ENCODE measurements around the gene CYB5A. TPM values are rescaled to one million over a fixed set of nuclear protein-coding genes. Genes with fewer than 3 reads are reported as not detected.
A peak's percentile ranks its signal among the peaks of the same experiment; 100 is the strongest.

Gene CYB5A
- total RNA-seq, 1 donor from 2014 or later, result 28.3 TPM

- peaks cover under 1% of the 10 kb centered on the region for H3K27me3 Mint-ChIP-seq (ENCODE audit: unreplicated experiment)
- DNase-seq, result no peak
- H3K36me3 Mint-ChIP-seq (ENCODE audit: unreplicated experiment), result no peaks in the 10 kb centered on the region
- TF ChIP-seq CTCF (IDR thresholded peaks at IDR 0.05; ENCODE audit: partially characterized antibody, unreplicated experiment), result no peak
- no peak overlapping the region for H3K4me3 Mint-ChIP-seq (ENCODE audit: unreplicated experiment)
- no peaks in the 10 kb centered on the region for H3K4me1 Mint-ChIP-seq (ENCODE audit: low read depth, unreplicated experiment)
- H3K27ac Mint-ChIP-seq (ENCODE audit: unreplicated experiment), result no peak overlapping the region
- no peaks in the 10 kb centered on the region for H3K9me3 Mint-ChIP-seq (ENCODE audit: unreplicated experiment)
Observed at GRCh38 chr18:74326231-74326630, 34.5 kb upstream of the CYB5A start.

DNA sequence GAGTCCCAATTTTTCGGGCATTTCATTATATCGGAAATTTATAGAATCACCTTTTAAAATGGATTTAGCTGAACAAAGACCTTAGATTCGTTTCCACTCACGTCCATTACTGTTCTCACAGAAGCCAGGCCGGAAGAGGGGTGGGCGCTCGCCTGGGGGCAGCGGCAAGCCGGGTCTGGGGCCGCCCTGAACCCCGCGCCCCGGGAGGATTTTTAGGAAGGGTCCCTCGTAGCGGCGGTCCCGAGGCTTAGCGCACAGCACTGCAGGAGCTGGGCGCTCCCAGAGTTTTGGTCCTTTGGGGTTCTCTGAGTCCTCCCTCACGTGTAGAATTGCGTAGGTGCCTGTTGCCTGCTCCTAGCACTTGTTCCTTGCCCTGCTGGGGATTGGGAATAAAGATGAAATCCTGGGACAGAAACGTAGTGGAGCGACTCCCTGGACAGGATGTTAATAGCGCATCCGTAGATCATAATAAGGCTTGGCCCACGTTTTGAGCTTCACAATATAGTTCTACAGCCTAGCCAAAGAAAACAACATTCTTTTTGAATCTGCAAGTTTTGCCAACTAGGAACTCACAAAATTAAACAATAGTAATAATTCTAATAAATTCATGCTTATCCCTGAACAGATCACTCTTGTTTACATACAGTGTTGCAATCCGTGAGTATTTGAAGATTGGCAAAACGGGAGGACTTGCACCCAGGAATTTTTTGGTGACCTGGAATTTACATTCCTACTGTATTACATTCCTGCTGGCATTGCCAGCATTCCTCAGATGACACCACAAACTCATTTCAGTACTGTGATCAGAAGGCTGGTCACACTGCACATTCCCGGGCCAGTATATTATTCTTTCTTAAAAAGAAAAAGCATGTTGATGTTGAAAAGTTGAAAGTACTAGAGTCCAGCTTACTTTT lies 24.8 kb upstream of the CYB5A start:
- no peak for TF ChIP-seq CTCF (IDR thresholded peaks at IDR 0.05; ENCODE audit: partially characterized antibody, unreplicated experiment)
- no peak for DNase-seq
- H3K4me3 Mint-ChIP-seq (ENCODE audit: unreplicated experiment), result no peak overlapping the region
- H3K4me1 Mint-ChIP-seq (ENCODE audit: low read depth, unreplicated experiment), result peaks cover 10% of the 10 kb centered on the region
- peaks cover 7% of the 10 kb centered on the region for H3K36me3 Mint-ChIP-seq (ENCODE audit: unreplicated experiment)
- peaks cover 1% of the 10 kb centered on the region for H3K27me3 Mint-ChIP-seq (ENCODE audit: unreplicated experiment)
- no peak overlapping the region for H3K27ac Mint-ChIP-seq (ENCODE audit: unreplicated experiment)
- peaks cover 5% of the 10 kb centered on the region for H3K9me3 Mint-ChIP-seq (ENCODE audit: unreplicated experiment)

DNA sequence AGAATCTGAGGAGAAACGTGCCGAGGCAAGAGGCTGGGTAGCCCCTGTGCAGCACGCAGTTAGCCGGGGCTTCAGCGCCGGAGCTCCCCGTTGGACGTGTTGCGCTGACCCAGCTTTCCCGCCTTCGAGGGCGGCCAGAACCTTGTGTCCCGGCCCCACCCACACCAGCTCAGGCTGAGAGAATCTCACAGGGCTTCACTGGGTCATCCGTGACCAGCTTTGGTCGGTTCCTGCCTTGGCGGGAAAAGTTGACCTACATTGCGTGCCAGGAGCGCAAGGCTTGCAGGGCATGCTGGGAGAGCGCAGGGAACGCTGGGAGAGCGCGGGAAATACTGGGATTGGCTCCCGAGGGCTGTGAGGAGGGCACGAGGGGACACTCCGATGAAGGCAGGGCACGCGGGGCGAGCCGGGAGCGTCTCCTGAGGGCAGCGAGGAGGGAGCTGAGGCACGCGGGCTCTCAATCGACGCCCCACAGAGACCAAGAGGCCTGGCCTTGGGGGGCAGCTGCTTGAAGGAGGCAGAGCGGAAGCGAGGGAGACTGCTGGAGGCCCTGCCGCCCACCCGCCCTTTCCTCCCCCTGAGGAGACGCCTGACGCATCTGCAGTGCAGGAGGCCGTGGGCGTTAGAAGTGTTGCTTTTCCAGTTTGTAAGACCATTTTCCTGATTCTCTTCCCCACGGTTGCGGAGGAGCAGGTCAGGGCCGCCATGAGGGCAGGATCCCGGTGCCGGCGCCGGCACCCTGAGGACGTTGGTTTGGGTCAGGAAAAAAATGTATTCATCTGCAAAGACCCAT lies 23.9 kb upstream of the CYB5A start, which contains the start of gene C18orf63:
Gene C18orf63 (plus strand): TSS at position 376 of the 793 bp plus-strand sequence. CDS start 2,027 bp downstream, outside the sequence.
- peaks cover 6% of the 10 kb centered on the region for H3K9me3 Mint-ChIP-seq (ENCODE audit: unreplicated experiment)
- DNase-seq, result no peak
- TF ChIP-seq CTCF (IDR thresholded peaks at IDR 0.05; ENCODE audit: partially characterized antibody, unreplicated experiment), result no peak
- peak within 1 kb of the TSS; percentile 23 for H3K4me3 Mint-ChIP-seq (ENCODE audit: unreplicated experiment)
- H3K27ac Mint-ChIP-seq (ENCODE audit: unreplicated experiment), result peak within 1 kb of the TSS; percentile 71
- peaks cover 10% of the 10 kb centered on the region for H3K36me3 Mint-ChIP-seq (ENCODE audit: unreplicated experiment)
- peaks cover 10% of the 10 kb centered on the region for H3K4me1 Mint-ChIP-seq (ENCODE audit: low read depth, unreplicated experiment)
- H3K27me3 Mint-ChIP-seq (ENCODE audit: unreplicated experiment), result no peaks in the 10 kb centered on the region

DNA sequence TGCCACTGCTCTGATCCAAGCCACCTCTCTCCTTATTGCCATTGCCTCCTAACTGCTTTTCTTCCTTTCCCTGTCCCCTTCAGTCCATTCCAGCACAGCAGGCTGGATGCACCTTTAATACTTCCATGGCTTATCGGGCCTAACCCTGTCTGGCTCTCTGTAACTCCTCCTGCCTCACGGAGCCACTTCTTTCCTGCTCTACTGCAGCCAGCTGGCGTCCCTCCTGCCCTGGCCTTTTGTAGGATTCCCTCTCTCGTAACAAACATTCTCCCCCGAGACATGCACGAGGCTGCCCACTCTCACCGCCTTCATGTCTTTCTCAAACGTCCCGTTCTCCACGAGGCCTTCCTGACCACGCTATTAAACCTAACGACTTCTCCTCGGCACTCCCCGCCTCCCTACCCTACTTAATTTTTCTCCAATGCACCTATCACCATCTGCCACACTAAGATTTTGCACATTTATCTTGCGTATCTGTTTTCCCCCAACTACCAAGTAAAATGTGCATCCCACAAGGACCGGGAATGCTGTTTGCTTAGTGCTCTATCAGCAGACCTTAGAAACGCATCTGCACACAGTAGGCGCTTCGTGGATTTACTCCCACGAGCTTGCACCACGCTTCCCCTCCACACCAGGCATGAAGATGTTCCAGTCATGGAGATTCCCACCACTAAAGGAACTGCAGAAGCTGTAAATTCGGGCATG lies 23.1 kb upstream of the CYB5A start:
- H3K9me3 Mint-ChIP-seq (ENCODE audit: unreplicated experiment), result peaks cover 6% of the 10 kb centered on the region
- no peak for TF ChIP-seq CTCF (IDR thresholded peaks at IDR 0.05; ENCODE audit: partially characterized antibody, unreplicated experiment)
- H3K4me3 Mint-ChIP-seq (ENCODE audit: unreplicated experiment), result peak overlapping the region; percentile 23
- H3K27ac Mint-ChIP-seq (ENCODE audit: unreplicated experiment), result peak overlapping the region; percentile 71
- peaks cover 10% of the 10 kb centered on the region for H3K4me1 Mint-ChIP-seq (ENCODE audit: low read depth, unreplicated experiment)
- peaks cover 10% of the 10 kb centered on the region for H3K36me3 Mint-ChIP-seq (ENCODE audit: unreplicated experiment)
- no peaks in the 10 kb centered on the region for H3K27me3 Mint-ChIP-seq (ENCODE audit: unreplicated experiment)
- DNase-seq, result peak; percentile 32
